GM12892 (cell line): ENCODE data around the gene MOCOS. TPM values are rescaled to one million over a fixed set of nuclear protein-coding genes. Genes with fewer than 3 reads are reported as not detected.
A peak's percentile ranks its signal among the peaks of the same experiment; 100 is the strongest.

Experiments
- DNase-seq: peaks from one replicate; pipeline ENCODE4 v3.0.0; 2011; ENCODE audit not compliant: insufficient read length
- FAIRE-seq: peaks from 2 replicates; lab custom pipeline; 2011; peaks lifted over from hg19 to GRCh38; lab: Jason Lieb, UNC
- POLR2A ChIP-seq: IDR thresholded peaks from 2 replicates; pipeline ENCODE4 v1.6.1; 2011; ENCODE audit warnings: low read depth, low read length, control low read depth
- POLR2AphosphoS5 ChIP-seq: IDR thresholded peaks from 2 replicates; pipeline ENCODE4 v1.6.1; 2011; ENCODE audit warnings: low read depth, low read length, control low read depth
- TAF1 ChIP-seq: IDR thresholded peaks from 2 replicates; pipeline ENCODE4 v1.6.1; 2011; ENCODE audit warnings: low read depth, mild to moderate bottlenecking, control low read depth, low read length, borderline replicate concordance
- polyA plus RNA-seq: library from polyadenylated mRNA; unstranded; fragments of >200 nt; gene quantifications from one replicate; pipeline ENCODE4 v1.2.1, GENCODE V29; 2012; ENCODE audit warnings: missing spikeins, inconsistent platforms; ENCODE audit not compliant: missing spikeins

MOCOS gene
- 1.3 TPM for polyA plus RNA-seq

- FAIRE-seq, result no peak
- TF ChIP-seq TAF1 (no peak), POLR2A (no peak), POLR2AphosphoS5 (no peak)
- DNase-seq, result peak; percentile 69
Measured at GRCh38 chr18:36187193-36187825, at the start of gene MOCOS. MOCOS (plus strand) TSS chr18:36187497; CDS start chr18:36187540, 43 bp downstream.

GRCh38 chr18:36139245-36139644 is 48.1 kb upstream of the MOCOS start:
- TF ChIP-seq POLR2AphosphoS5 (no peak), TAF1 (no peak), POLR2A (no peak)
- FAIRE-seq, result no peak
- no peak for DNase-seq

GRCh38 chr18:36141576-36141975 is 45.7 kb upstream of the MOCOS start:
- no peak for FAIRE-seq
- DNase-seq, result no peak
- TF ChIP-seq TAF1 (no peak), POLR2AphosphoS5 (no peak), POLR2A (no peak)

- FAIRE-seq (no peak), DNase-seq (no peak)
- no peak for TF ChIP-seq TAF1
- no peak for TF ChIP-seq POLR2AphosphoS5
- no peak for TF ChIP-seq POLR2A
Measured at GRCh38 chr18:36142751-36143150, 44.5 kb upstream of the MOCOS start.

- FAIRE-seq, result no peak
- DNase-seq, result no peak
- TF ChIP-seq POLR2AphosphoS5 (no peak), TAF1 (no peak), POLR2A (no peak)
Measured at GRCh38 chr18:36143391-36143790, 43.9 kb upstream of the MOCOS start.

- FAIRE-seq (peak; percentile 80), DNase-seq (no peak)
- TF ChIP-seq POLR2AphosphoS5 (no peak), TAF1 (no peak), POLR2A (peak; percentile 32; the same call in 1 of the 2 replicates)
Measured at GRCh38 chr18:36149514-36150289, 37.6 kb upstream of the MOCOS start.

- TF ChIP-seq POLR2AphosphoS5 (no peak), TAF1 (no peak)
- no peak for DNase-seq
- FAIRE-seq, result no peak
Measured at GRCh38 chr18:36152781-36153180, 34.5 kb upstream of the MOCOS start.

- TF ChIP-seq POLR2A, result no peak
- FAIRE-seq (no peak), DNase-seq (no peak)
Measured at GRCh38 chr18:36153203-36153602, 34.1 kb upstream of the MOCOS start.

- DNase-seq (no peak), FAIRE-seq (no peak)
- TF ChIP-seq TAF1 (no peak), POLR2AphosphoS5 (no peak), POLR2A (no peak)
Measured at GRCh38 chr18:36153771-36154170, 33.5 kb upstream of the MOCOS start.

GRCh38 chr18:36155851-36156757 is 31.2 kb upstream of the MOCOS start:
- FAIRE-seq, result no peak
- DNase-seq, result no peak
- TF ChIP-seq TAF1, result no peak
- TF ChIP-seq POLR2A, result no peak
- no peak for TF ChIP-seq POLR2AphosphoS5

- DNase-seq (no peak), FAIRE-seq (no peak)
- TF ChIP-seq POLR2AphosphoS5 (no peak), POLR2A (no peak), TAF1 (no peak)
Measured at GRCh38 chr18:36157441-36157840, 29.9 kb upstream of the MOCOS start.

- TF ChIP-seq TAF1 (no peak), POLR2AphosphoS5 (no peak), POLR2A (no peak)
- no peak for DNase-seq
- FAIRE-seq, result no peak
Measured at GRCh38 chr18:36158266-36158867, 28.9 kb upstream of the MOCOS start.
